DMS153 treated with DMSO at 0.1 percent for 48 hours (cell line): ENCODE measurements around the gene DIPK1C.

Experiments
- DNase-seq: peaks from one replicate; lab custom pipeline; 2025; ENCODE audit not compliant: unreplicated experiment; lab: John Stamatoyannopoulos, UW

Gene DIPK1C

DNA sequence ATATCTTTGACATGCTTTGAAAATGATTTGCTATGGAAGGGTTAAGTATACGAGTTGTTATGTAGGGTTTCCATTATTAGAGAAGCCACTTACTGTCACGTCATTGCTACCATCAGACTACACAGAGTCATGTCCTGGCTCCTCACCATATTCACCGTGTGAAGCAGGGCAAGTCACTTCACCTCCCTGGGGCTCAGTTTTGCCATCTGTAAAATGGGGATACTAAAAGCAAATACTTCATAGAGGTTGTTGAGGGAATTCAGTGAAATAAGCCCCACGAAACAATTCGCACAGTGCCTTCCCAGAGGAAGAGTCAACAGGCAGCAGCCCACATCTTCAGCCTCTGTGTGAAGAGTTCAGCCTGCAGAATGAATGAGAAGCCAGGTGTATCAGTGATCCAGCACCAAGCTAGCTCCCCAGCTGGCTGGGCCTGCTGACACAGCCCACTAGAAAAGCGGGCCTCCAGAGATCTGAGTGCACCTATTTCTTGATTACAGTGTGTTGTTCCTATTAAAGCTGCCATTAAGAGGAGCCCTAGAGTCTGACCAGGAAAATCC lies 3.4 kb downstream of the DIPK1C start:
- DNase-seq = no peak

DNA sequence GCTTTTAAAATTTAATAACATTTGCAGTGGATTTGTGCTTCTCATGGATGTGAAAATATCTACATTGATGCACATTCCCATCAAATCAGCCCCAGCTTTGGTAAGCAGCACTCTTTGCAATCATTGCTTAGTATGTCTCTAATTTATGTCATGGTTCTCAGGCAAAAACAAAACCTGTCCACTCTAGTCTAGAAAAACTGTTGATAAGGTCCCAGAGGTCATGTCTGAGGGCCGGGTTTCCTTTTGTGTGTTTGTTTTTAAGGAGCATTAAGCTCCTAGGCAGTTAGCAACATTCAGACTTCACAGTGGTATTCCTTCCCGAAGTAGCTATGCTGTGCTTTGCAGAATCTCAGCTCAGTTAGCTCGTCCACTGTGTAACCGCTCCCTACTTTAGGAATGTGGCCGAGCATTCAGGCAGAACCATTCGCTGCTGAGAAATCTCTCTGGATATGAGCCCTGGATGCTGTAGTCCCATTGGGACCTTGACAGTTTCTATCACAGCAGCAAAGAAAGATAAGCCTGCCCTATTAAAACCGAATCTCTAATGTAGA lies 4.0 kb downstream of the DIPK1C start:
- DNase-seq = no peak

DNA sequence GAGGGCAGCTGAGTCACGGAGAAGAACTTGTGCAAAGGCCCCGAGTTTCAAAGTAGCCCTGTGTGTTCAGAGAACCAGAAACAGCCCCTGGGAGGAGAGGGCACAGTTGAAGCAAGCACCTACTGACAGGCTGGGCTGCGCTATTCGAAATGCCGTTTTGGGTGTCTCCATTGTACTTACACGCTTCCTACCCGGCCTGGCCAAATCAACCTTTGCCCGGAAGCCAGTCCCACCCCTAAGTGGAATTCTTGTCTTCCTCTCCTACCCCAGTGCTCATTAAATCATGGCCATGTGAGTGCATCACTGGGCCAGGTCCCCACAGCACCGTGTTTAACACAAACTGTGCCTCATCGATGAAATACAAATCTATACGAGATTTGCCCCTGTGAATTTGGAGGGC lies 6.0 kb downstream of the DIPK1C start:
- DNase-seq = no peak

GRCh38 chr18:74450626-74451025 lies 6.5 kb downstream of the DIPK1C start:
- DNase-seq = no peak

DNA sequence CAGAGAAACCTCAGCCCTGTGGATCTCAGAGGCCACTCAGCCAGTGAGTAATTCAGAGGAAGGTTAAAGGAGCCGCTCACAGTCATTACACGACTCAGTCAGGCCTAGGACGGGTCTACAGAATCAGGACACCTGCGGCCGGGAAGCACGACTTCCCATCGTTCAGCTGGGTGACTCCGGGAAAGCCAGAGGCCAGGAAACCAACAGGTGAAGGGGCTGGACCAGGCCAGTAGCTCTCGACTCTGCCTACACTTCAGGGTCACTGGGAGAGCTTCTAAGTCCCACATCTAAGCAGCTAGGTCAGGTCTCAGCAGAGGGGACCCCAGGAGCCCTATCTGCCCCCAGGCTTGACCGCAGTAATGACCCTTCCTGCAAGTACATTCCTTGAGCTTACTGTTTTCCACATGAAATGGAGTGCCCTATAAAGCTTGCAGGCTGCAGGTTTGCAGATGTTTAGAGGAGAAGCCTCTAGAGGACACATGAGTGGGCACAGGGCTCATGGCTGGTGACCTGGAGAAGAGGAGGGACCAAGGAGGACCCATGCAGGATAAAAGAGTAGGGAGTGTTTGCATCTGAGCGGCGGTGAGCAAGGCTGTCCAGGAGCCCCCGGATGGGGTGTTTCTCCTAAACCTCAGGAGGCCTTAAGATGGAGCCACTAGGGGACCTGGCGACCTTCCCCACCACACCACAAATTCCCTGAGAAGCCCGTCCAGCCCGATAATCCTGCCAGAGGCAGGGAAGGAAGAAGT lies 9.5 kb downstream of the DIPK1C start:
- no peak for DNase-seq

- no peak for DNase-seq
Observed at GRCh38 chr18:74446631-74447403, 10.3 kb downstream of the DIPK1C start.

DNA sequence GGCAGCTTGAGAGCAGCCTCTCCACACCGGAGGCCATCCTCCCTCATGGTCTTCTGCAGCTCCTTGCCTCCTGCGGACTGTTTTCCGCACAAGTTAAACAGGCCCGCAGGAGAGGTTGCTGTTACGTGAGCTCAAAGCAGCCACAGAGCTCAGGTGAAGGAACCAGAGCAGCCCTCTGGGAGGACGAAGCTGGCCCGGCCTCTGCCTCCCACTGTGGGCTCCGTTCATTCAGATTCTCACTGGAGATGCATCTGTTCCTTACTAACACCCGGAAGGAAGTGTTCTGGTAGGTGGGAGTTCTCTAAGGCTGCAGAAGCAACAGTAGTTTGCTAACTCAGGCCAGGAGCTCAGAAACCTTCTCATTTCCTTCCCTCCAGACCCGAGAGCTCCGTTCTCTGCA lies 10.9 kb downstream of the DIPK1C start:
- DNase-seq = no peak

DNA sequence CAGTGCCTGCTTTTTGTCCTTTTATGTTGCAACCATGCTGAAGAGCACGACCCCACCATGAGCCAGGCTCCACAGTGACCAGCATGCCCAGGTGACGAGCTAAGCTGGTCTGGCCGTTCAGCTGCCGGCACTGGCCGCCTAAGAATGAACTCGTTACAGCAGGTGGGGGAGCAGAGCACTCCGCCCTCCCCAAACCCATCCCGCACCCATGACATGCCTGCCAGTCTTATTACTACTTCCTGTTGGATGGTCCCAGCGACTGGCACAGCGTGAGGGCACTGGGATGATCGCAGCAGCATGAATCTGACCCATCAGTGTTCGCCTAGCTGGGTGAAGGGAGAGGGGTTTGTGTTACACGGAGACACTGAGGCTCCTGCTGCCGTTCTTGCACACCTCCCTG lies 11.5 kb downstream of the DIPK1C start:
- no peak for DNase-seq

DNA sequence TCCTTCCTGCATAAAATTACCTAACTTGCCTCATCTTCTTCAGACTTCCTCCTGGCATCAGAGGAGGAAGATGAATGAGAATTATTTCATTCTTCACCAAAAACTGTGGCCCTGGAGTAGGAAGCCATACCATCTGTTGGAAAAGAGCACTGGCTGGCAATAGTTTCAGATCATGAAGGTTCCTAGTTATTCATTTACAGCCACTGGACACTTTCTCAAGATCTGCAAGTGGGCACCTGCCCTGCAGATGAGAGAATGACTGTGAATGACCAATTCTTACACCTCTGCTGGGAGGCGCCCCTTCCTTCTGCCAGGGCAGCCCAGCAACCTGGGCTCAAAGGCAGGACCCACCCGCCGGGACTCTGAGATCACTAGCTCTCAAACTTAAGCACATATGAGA lies 13.0 kb downstream of the DIPK1C start:
- DNase-seq = no peak

- DNase-seq = no peak
Observed at GRCh38 chr18:74440808-74441427, 16.2 kb downstream of the DIPK1C start.

- DNase-seq = no peak
Observed at GRCh38 chr18:74438091-74438490, 19.0 kb downstream of the DIPK1C start.

- DNase-seq = no peak
Observed at GRCh38 chr18:74436158-74436769, 20.8 kb downstream of the DIPK1C start.

GRCh38 chr18:74435740-74436139 lies 21.4 kb downstream of the DIPK1C start:
- DNase-seq = no peak

- DNase-seq = no peak
Observed at GRCh38 chr18:74434466-74434865, 22.6 kb downstream of the DIPK1C start.

DNA sequence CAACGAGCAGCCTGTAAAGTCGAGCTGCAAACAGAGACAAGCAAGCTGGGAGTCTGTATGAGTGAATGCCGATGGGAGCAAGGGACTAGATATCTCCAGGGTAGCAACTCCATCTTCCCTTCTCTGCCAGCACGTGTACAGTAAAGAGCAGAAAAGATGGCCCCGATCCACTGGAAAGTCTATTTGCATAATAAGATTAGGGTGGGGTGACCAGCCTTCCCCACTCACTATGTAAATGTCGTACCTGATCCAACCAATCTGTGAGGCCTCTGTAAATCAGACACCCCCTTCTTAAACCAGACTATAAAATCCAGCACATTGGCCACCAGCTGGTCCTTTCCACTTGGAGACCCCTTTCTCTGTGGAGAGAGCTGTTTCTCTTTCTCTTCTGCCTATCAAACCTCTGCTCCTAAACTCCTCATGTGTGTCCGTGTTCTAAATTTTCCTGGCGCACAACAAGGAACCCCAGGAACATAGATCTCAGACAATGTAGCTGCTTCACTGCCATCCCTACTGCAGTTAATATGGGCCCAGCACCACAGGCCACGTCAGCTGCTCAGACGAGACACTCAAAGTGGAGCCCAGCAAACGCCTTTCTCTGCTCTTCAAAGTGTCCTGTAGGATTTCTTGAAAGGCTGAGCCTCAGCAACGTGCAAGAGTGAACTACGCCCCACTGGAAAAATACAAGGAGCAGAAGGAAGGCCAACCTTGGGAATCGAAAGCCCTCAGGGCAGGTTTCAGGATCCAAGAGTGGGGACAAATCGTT lies 26.1 kb downstream of the DIPK1C start:
- no peak for DNase-seq

- no peak for DNase-seq
Observed at GRCh38 chr18:74430231-74430630, 26.9 kb downstream of the DIPK1C start.

DNA sequence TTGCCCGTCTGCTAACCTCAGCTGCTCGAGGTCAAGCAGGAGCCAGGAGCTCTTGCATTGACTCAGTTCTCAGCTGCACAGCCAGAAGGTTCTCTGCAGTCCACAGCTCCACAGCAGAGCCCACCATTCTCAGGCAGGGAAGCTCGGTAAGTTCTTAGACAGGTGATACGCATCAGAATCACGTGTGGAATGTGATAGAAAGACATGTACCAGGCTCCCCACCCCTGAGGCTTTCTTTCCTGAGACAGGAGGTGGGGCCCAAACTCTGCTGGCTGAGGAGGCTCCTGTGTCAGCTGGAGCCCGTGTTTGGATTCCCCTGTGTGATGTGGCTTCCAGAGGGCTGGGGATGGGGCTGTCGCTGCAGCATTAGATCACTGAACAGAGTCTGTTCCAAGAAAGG lies 28.0 kb downstream of the DIPK1C start:
- DNase-seq = no peak

DNA sequence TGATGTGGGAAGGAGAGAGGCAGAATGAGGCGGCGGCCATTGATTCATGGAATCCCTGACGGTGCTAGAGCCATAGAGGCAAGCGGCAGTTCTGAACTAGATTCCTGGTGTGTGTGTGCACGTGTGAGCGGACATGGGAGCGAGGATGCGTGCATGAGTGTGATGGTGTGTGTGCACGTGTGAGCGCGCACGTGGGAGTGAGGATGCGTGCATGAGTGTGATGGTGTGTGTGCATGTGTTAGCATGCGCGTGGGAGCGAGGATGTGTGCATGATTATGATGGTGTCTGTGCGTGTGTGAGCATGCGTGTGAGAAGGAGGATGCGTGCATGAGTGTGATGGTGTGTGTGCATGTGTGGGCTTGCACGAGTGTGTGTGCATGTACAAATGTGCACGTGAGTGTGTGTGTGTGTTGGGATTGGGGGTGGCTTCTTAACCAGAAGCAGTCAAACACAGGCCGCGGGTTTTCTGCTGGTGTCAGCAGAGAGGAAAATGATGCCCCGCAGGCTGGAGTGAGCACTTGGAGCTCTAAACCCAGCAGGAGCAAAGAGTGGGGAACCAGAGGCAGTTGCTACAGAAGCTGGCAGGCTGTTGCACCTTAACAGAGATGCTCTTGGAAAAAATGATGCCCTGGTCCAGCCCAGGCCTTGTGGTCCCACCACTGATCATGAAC lies 29.5 kb downstream of the DIPK1C start:
- DNase-seq = no peak

- DNase-seq = no peak
Observed at GRCh38 chr18:74425876-74426275, 31.2 kb downstream of the DIPK1C start.

- no peak for DNase-seq
Observed at GRCh38 chr18:74425161-74425560, 31.9 kb downstream of the DIPK1C start.
